HG03521 (cell line): Measurements from ENCODE around the gene PAFAH1B2.
"Not testable (repeated sequence)": the region's sequence is repeated elsewhere in the genome, so short reads cannot be mapped to it uniquely, and the experiment has no call there.

Experiments used
- ATAC-seq: cut with Tn5 transposase; IDR thresholded peaks from one replicate; pipeline ENCODE4 v1.9.1; 2021; ENCODE audit warnings: mild to moderate bottlenecking, moderate library complexity; ENCODE audit not compliant: unreplicated experiment

PAFAH1B2 gene

GRCh38 chr11:117127171-117127901 is 16.8 kb upstream of the PAFAH1B2 start:
- ATAC-seq = no peak

- ATAC-seq = no peak
Measured at GRCh38 chr11:117128289-117128688, 15.8 kb upstream of the PAFAH1B2 start.

- ATAC-seq = not testable (repeated sequence)
Measured at GRCh38 chr11:117130396-117130795, 13.7 kb upstream of the PAFAH1B2 start.

- no peak for ATAC-seq
Measured at GRCh38 chr11:117130879-117131278, 13.2 kb upstream of the PAFAH1B2 start.

- no peak for ATAC-seq
Measured at GRCh38 chr11:117134431-117134830, 9.7 kb upstream of the PAFAH1B2 start.

- not testable (repeated sequence) for ATAC-seq
Measured at GRCh38 chr11:117134979-117135378, 9.1 kb upstream of the PAFAH1B2 start.

GRCh38 chr11:117137223-117138086 is 6.6 kb upstream of the PAFAH1B2 start:
- ATAC-seq = not testable (repeated sequence)

- ATAC-seq = no peak
Measured at GRCh38 chr11:117143390-117143789, 697 bp upstream of the PAFAH1B2 start.

GRCh38 chr11:117144477-117145392 is 648 bp downstream of the PAFAH1B2 start:
- ATAC-seq = peak; percentile 34

GRCh38 chr11:117145393-117145761 is 1.3 kb downstream of the PAFAH1B2 start:
- no peak for ATAC-seq

- no peak for ATAC-seq
Measured at GRCh38 chr11:117146521-117146920, 2.4 kb downstream of the PAFAH1B2 start.

GRCh38 chr11:117152066-117152465 is 8.0 kb downstream of the PAFAH1B2 start:
- ATAC-seq = no peak

GRCh38 chr11:117154468-117154867 is 10.4 kb downstream of the PAFAH1B2 start:
- no peak for ATAC-seq

- no peak for ATAC-seq
Measured at GRCh38 chr11:117157507-117157906, 13.4 kb downstream of the PAFAH1B2 start.

GRCh38 chr11:117159892-117160291 is 15.8 kb downstream of the PAFAH1B2 start:
- ATAC-seq = no peak

- ATAC-seq = no peak
Measured at GRCh38 chr11:117160826-117161225, 16.7 kb downstream of the PAFAH1B2 start.

- ATAC-seq = no peak
Measured at GRCh38 chr11:117166491-117166890, 22.4 kb downstream of the PAFAH1B2 start.

- ATAC-seq = no peak
Measured at GRCh38 chr11:117169736-117170135, 25.6 kb downstream of the PAFAH1B2 start.

GRCh38 chr11:117170210-117170609 is 26.1 kb downstream of the PAFAH1B2 start:
- ATAC-seq = no peak

GRCh38 chr11:117171007-117171403 is 26.9 kb downstream of the PAFAH1B2 start:
- no peak for ATAC-seq
